Muscle of back (tissue), 11 donors: ENCODE results near the gene SHD. TPM values are rescaled to one million over a fixed set of nuclear protein-coding genes. Genes with fewer than 3 reads are reported as not detected.

ENCODE experiments used
- DNase-seq, 3 donors: peaks; one replicate each; pipeline versions ENCODE4 v3.0.0 to v3.0.0-alpha.2; 2013
- polyA plus RNA-seq, 10 donors: library from polyadenylated mRNA; unstranded; fragments of 120-200 nt; gene quantifications; one replicate each; pipeline ENCODE4 v1.2.1, GENCODE V29; 2013; ENCODE audit not compliant: insufficient read length in 10 of 10

The SHD gene
- polyA plus RNA-seq, 10 donors: 54.4 to 115 (median 82.2) TPM

GRCh38 chr19:4297901-4298809 lies 19.1 kb downstream of the SHD start:
- DNase-seq: no peak

- no peak for DNase-seq
Observed at GRCh38 chr19:4298810-4299550, 19.9 kb downstream of the SHD start.

GRCh38 chr19:4300589-4300988 lies 21.5 kb downstream of the SHD start:
- no peak for DNase-seq

- DNase-seq: peak in 1 of 3 donors; percentile 27
Observed at GRCh38 chr19:4301590-4302242, 22.6 kb downstream of the SHD start.

- DNase-seq: no peak
Observed at GRCh38 chr19:4302243-4302640, 23.2 kb downstream of the SHD start, which contains the start of gene TMIGD2. Gene TMIGD2 (minus strand): TSS chr19:4302389. CDS start chr19:4302385, 4 bp downstream.

- no peak for DNase-seq
Observed at GRCh38 chr19:4303819-4304537, 24.9 kb downstream of the SHD start.

- DNase-seq: peak; percentile 25 to 54 (median 32)
Observed at GRCh38 chr19:4304538-4305256, 25.6 kb downstream of the SHD start, which contains the start of gene FSD1. Gene FSD1 (plus strand): TSS chr19:4304598. CDS start chr19:4304747, 149 bp downstream.

GRCh38 chr19:4305257-4305612 lies 26.2 kb downstream of the SHD start:
- DNase-seq: no peak

- DNase-seq: no peak
Observed at GRCh38 chr19:4305659-4306058, 26.6 kb downstream of the SHD start.

GRCh38 chr19:4310247-4311121 lies 31.4 kb downstream of the SHD start:
- DNase-seq: no peak

- no peak for DNase-seq
Observed at GRCh38 chr19:4313847-4314490, 34.9 kb downstream of the SHD start.

- DNase-seq: no peak
Observed at GRCh38 chr19:4316956-4317355, 37.9 kb downstream of the SHD start.

- DNase-seq: no peak
Observed at GRCh38 chr19:4318460-4318859, 39.4 kb downstream of the SHD start.

GRCh38 chr19:4319067-4319718 lies 40.1 kb downstream of the SHD start:
- no peak for DNase-seq

GRCh38 chr19:4320419-4320818 lies 41.4 kb downstream of the SHD start:
- DNase-seq: no peak

- no peak for DNase-seq
Observed at GRCh38 chr19:4322942-4323665, 44.0 kb downstream of the SHD start.

GRCh38 chr19:4323692-4324091 lies 44.6 kb downstream of the SHD start:
- DNase-seq: no peak

- no peak for DNase-seq
Observed at GRCh38 chr19:4324228-4324627, 45.2 kb downstream of the SHD start.
